HG03342 (cell line): Measurements from ENCODE around the gene TBPL1.
A peak's percentile ranks its signal among the peaks of the same experiment; 100 is the strongest.
"Not testable (repeated sequence)": the region's sequence is repeated elsewhere in the genome, so short reads cannot be mapped to it uniquely, and the experiment has no call there.

Experiments
- ATAC-seq: cut with Tn5 transposase; IDR thresholded peaks from one replicate; pipeline ENCODE4 v1.9.1; 2021; ENCODE audit warnings: mild to moderate bottlenecking, moderate library complexity; ENCODE audit not compliant: unreplicated experiment

Gene TBPL1

GRCh38 chr6:133952815-133953633, at the start of gene TBPL1:
TSS of gene TBPL1 (plus strand) at chr6:133953224. CDS start at chr6:133980126, 26,902 bp downstream.
- ATAC-seq: peak; percentile 78

GRCh38 chr6:133903855-133904254, 49.2 kb upstream of the TBPL1 start:
- ATAC-seq: no peak

DNA sequence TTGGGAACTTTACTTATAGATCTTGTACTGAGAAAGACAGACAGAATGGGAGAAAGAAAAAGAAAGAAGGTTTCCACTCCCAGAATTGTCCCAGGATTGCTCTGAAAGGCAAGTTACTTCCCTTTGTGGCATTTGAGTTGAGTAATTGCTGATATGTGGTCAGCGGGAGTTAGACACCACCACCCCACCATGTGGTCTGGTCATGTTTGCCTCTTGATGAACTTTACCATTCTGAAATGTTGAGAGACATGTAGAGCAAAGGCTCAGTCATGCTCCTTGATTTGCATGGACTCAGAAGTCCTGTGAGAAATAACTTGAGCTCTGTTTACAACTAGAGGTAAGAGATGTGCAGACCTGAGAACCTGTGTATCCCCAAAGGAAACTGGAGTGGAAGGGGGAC, 47.0 kb upstream of the TBPL1 start:
- ATAC-seq: no peak

- ATAC-seq: peak; percentile 77
These were observed 36.3 kb upstream of the TBPL1 start for GRCh38 chr6:133916650-133917151.

GRCh38 chr6:133917781-133918180, 35.2 kb upstream of the TBPL1 start:
- no peak for ATAC-seq

DNA sequence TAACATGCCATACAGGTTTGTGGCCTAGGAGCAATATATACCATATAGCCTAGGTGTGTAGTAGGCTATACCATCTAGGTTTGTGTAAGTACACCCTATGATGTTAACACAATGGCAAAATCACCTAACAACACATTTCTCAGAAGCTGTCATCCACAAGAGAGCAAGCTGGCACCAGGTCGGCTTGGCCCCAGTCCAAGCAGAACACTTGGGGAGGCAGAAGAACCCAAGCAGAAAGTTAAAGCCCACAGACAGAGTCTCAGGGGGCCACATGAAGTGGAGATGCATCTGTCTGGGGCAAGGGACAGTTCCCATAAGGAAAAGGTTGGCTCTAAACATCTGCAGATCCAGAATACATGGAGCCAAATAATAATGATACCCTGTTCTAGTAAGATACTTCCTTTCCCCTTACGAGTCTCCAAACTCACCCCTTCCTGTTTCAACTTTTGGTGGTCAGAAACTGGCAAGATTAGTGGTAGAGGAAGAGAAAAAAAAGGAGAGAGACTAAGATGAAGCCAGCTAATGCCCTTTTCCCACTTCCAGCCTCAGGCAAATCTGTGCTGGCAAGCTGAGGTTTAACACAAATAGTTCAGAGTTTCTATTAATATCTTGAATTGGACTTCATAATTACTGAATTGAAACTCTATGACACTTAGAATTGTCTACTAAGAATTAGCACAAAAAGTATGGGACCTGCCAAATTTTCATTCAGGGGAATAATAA, 34.7 kb upstream of the TBPL1 start:
- ATAC-seq: no peak

DNA sequence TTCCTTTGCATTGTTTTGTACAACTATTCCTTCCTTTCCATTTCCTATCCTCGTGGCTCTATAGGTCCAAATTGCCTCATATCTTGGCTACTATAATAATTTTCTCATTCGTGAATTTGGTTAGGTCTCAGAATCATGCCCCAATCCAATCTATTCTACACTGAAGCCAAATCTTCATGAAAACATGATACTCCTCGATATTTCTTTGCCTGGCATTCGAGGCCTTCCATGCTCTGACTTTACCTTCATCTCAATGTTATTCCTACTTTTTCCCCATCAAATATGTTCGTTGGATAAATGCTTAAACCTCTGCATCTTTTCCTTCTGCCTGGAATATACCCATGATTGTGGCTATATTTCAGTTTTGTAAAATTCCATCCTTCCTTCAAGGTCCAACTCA, 33.7 kb upstream of the TBPL1 start:
- ATAC-seq: no peak

DNA sequence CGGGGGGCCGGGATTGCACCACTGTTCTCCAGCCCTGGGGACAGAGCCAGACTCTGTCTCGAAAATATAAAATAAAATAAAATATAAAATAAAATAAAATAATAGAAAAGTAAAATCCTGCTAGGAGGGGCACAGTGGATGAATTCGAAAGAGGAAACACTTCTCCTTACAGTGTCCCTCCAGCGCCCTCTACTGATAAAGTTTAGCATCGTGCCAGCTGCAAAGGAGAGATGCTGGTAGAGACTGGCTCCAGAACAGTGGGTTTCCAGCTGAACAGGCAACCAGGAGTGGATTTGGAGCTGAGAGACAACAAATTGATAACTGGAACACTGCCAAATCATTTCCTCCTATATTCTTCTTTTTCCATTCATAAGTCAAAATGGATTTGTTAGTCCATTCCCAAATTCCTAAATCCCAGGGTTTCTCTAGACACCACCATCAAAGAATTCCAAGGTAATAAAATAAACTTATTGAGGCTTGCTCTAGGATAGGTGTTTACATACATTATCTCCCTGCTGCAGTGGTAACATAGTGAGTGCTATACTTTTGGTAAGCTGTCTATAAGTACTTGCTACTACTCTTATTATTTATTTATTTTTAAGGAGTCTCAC, 31.7 kb upstream of the TBPL1 start:
- peak; percentile 67 for ATAC-seq

GRCh38 chr6:133923938-133924593, 29.0 kb upstream of the TBPL1 start:
- ATAC-seq: peak; percentile 82

DNA sequence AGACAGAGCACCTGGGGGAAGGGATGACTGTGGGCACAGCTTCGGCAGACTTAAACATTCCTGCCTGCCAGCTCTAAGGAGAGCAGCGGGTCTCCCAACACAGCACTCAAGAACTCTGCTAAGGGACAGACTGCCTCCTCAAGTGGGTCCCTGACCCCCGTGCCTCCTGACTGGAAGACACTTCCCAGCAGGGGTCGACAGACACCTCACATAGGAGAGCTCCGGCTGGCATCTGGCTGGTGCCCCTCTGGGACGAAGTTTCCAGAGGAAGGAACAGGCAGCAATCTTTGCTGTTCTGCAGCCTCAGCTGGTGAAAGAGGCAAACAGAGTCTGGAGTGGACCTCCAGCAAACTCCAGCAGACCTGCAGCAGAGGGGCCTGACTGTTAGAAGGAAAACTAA, 21.8 kb upstream of the TBPL1 start:
- ATAC-seq: not testable (repeated sequence)

DNA sequence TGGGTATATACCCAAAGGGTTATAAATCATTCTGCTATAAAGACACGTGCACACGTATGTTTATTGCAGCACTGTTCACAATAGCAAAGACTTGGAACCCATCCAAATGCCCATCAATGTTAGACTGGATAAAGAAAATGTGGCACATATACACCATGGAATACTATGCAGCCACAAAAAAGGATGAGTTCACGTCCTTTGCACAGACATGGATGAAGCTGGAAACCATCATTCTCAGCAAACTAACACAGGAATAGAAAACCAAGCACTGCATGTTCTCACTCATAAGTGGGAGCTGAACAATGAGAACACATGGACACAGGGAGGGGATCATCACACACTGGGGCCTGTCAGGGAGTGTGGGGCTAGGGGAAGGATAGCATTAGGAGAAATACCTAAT, 16.7 kb upstream of the TBPL1 start:
- ATAC-seq: not testable (repeated sequence)

DNA sequence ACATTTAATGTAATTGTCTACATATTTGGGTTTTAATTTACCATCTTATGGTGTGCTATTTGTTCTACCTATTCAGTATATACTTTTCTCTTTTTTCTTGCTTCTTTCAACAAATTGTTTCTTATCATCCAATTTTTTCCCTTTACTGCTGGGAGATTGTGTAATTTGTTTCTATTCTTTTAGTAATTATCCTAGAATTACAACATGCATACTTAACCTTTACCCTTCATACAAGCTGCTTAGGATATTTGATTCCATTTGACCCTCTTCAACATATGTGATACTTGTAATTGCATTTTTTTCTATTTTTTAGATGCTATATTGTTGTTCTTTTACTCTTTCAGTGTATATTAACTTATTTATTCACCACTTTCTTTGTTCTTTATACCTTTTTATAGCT, 15.1 kb upstream of the TBPL1 start:
- no peak for ATAC-seq

DNA sequence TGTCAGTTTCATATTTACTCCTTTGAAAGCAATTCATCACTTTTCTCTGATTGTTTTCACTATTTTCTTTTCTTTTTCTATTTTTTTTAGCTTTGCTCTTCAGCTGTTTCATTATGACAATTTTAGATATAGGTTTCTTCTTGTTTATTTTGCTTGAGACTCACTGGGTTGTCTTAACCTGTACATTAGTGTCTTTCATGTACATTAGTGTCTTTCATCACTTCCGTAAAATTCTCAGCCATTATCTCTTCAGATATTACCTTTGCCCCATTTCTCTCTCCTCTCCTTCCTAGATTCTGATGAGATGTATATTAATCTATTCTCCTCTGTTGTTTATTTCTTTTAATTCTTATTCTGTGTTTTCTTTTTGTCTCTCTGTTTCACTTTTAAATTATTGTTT, 14.5 kb upstream of the TBPL1 start:
- no peak for ATAC-seq

- ATAC-seq: no peak
These were observed 13.0 kb upstream of the TBPL1 start for GRCh38 chr6:133939778-133940667.

DNA sequence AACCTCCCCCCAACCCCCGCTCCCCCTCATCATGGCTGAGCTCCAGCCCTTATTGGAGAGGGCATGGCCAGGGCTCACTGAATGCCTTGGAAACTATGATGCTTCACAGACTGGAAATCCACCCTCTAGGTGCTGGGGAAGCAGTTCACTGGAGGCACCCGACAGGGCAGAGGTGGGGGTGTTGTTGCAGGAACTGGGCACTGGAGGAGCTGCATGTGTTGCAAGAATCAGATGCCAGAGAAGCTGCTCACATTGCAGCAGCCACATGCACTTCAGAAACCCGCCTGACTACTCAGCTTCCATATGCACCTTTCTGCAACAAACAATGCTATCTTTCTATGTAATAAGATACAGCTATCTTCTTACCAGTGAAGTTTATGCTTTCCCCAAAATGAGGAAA, 7.9 kb upstream of the TBPL1 start:
- ATAC-seq: no peak

DNA sequence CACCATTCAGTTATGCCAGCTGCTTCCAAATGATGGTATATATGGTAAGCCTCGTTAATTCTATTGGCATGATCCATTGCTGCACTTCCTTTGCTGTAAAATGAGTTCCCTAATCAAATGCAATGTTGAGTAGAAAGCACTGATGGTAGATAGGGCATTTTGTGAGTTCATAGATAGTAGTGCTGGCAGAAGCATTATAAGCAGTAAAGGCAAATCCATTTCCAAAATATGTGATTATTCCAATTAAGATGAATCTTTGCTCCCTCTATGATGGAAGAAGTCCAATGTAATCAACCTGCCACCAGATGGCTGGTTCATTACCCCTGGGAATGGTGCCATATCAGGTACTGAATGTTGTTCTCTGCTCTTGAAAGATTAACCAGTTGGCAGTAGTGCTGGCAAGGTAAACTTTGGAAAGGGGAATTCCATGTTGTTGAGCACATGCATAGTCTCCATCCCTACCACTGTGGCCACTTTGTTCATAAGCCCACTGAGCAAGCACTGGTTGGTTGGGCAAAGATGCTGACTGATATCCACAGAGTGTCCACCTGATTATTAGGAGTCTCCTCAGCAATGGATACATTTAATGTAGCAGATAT, 5.6 kb upstream of the TBPL1 start:
- no peak for ATAC-seq

DNA sequence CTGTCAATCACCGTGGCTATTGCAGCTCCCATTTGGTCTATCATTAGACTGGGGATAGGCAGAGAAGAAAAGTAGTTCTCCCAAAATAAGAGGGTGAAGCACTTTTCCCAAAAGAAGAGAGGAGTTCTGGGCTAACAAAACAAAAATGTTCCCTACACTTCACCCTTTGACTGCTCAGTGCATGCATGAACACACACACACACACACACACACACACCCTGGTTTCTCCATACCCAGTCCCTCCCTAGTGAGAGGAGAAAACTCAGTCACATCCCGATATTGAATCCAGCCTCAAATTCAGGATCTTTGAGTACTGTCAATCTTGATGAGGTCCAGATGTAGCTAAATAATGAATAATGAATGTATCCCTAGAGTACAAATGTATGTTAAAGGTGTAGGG, 4.6 kb upstream of the TBPL1 start:
- ATAC-seq: no peak

GRCh38 chr6:133951227-133951626, 1.8 kb upstream of the TBPL1 start:
- no peak for ATAC-seq

GRCh38 chr6:133951881-133952814, 876 bp upstream of the TBPL1 start:
- ATAC-seq: peak; percentile 67
